Measurements from ENCODE around the gene RHEB.

Gene RHEB

DNA sequence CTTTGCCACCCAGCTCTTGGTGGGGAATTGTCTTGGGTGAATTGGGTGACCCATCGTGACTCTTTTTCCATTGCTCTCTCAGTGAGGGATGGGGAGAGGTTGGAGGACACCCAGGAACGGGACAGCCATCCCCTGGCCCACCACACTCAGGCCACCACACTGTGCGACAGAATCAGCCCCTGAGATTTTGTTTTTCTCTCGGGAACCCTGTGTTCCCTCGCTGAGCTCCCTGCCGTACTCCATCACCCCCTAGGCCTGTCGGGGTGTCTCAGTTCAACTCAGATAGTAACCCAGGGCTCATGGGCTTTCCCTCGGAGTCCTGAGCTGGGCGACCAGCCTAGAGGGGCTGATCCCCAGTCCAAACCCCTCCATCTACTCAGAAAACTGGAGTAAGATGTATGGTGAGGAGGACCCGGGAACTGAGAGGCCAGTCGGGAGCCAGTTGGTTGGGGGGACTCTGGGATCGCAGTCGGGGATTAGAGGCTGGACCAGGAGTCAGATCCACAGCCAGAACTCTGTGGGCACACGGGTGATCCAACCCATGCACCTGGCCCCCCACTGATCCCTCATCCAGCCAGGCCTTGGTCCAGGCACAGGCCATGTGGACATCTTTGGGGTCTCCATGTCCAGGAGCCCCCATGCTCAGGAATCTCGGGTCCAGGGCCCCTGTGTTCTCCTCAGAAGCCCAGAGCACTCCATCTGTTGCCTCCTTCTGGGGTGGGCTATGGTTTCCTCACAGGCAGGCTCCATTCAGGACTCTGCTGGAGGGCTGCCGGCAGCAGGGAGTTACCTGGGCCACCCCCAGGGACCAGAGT is 89.1 kb downstream of the RHEB start:
- no peak for DNase-seq

GRCh38 chr7:151429560-151430331 is 89.9 kb downstream of the RHEB start:
- DNase-seq = no peak

DNA sequence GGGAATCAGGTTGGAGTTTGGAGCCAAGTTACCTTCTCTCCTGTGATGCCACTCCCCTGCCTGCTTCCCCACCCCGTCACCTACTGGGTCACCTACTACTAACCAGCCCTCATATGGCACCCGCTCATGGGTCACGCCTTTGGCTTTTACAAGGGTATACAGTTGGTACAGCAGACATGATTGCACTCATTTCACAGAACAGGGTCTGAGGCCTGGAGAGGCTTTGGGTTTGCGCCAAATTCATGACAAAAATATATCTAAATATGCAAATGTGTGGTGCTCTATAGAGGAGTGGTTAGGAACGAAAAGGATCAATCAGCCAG is 90.5 kb downstream of the RHEB start:
- no peak for DNase-seq

GRCh38 chr7:151428378-151429236 is 91.1 kb downstream of the RHEB start:
- no peak for DNase-seq

DNA sequence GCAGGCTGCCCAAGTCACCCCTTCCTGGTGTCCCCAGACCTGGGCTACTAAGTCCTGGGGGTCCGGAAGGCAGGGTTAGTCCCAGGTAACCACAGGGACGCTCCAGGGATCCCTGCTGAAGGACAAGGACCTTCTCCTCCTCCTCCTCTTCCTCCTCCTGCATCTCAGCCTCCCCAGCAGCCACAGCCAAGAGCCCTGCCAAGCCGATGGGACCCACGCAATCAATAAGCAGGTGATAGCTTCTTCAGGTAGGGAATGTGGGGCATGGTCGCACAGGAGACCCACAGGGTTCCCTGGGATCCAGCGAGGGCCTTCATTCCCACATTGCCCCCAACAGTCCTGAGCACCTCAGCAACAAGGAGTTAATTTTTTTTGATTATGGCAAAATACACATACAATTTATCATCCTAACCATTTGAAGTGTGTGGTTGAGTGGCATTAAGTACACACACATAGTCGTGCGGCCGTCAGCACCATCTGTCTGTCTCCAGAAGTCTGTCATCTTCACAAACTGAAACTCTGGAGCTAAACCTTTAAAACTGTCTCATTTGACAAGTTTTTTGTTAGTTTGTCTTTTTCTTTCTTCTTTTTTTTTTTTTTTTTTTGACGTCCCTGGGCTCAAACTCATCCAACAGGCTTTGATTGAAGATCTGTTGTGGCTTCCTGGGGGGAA is 91.9 kb downstream of the RHEB start:
- DNase-seq = no peak

DNA sequence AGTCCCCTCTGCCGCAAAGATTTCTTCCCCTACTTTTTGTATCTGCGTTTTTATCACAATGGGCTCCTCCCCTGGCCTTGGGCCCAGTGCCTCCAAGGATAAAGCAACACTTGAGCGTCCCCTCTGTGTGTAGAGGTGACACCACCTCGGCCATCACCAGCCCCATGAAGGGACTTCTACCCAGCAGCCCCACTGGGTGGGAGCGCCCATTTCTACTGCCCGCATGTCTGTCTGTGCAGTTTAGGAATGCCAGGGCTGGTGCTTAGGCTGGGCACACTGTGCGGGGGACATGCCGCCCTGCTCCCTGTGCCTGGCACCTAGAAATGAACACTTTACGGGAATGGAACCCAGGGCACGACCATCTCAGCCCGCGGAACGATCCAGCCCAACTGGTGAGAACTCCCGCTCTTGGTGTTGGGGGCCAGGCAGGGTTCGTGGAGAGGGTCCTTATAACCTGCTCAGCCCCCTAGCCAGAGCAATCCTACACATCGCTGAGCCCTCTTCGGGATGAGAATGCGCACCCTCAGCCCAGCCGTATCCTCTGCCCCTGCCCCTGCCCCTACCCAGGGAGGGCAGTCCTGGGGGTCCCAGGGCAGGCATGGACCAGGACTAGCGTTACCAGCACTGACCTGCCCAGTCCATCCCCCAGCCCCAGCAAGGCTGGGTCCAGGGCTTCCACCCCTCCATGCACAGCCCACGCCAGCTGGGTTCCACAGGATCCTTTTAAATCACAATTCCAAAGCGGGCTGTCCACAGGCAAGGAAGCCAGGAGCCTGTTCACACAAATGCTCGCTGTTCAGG is 92.6 kb downstream of the RHEB start:
- no peak for DNase-seq

DNA sequence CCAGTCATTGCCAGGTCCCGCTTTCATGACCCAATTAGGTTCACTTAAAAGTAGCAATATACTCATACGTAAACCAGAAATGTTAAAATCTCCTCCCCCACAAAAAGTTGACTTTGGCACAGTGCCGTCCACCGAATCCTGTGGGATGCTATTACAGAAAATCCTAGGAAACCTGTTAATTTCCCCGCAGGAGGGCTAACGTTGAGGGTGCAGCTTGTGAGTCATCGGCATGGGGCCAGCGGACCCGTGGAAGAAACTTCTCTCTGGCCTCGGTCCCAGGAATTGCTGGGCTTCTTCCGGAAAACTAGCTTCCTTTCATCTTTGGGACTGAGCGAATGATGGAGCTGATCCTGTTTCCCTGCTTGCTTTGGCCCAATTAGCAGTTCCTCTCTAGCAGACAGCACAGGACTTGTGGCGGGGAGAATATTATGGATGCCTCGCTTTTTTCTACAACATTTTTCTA is 93.2 kb downstream of the RHEB start:
- DNase-seq = no peak

DNA sequence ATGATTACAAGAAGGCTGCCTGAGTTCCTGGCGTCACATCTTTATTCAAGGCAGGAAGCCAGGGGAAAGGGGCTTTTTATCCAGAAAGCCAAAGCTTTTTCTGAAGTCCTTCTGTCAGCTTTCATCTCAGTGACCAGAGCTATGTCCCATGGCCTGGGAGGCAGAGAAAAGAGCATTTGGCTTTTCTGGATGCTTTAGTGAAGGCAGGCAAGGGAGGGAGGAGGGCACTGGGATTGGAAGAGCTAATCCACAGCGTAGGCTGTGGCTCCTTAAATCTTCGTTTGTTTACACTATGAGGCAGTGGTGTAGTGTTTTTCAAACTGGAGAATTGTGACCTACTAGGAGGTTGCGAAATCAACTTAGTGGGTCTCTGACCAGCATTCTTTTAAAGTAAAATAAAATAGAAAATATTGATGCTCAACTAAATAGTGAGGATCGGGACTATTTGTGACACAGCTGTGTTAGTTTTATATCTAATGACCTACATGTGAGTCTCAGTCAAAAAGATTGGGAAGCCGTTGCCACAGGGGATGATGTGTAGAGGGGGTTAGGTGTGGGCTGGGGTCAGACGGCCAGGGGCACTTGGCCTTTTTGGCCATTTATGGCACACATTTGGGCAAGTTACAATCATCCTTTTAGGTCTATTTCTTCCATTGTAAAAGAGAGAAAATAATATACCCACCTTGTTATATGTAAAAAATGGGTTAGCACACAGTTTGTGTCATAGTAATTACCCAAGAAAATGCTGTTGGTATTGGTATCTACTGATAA is 93.8 kb downstream of the RHEB start:
- DNase-seq = no peak

DNA sequence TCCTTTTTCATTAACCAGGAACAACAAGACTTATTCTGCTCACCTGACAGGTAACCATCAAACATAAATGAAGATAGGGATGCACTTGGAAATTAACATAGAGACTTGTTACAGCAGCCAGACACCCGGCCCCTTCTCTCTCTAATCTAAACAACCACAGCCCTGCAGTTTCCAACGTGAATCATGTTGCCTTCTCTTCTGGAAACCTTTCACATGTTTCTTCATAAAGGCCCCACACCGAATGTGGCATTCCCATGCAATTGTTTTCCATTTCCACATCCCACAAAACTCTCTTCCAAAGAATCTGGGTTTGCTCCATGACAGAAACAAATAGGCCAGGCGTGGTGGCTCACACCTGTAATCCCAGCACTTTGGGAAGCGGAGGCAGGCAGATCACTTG is 94.9 kb downstream of the RHEB start:
- no peak for DNase-seq

GRCh38 chr7:151423936-151424335 is 95.8 kb downstream of the RHEB start:
- DNase-seq = no peak

GRCh38 chr7:151423226-151423625 is 96.5 kb downstream of the RHEB start:
- DNase-seq = no peak

DNA sequence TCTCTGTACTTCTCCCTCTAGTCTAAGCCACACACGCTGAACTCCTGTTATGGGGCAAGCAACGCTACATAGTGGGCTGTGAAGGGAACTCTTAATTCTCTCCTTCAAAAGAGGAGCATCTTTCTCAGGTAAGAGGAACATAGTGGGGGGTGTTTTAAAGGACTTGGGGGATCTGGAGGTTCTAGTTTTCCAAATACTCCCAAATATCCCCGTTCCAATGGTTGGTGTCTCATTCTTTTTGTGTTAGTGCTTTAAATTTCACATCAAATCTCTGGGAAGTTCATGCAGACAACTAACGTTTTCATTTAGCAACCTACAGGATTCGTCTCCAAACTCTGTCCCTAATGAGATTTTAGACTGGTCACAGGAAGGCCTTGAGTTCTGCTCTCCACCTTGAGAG is 97.5 kb downstream of the RHEB start:
- DNase-seq = no peak

GRCh38 chr7:151420144-151420543 is 99.6 kb downstream of the RHEB start:
- DNase-seq = no peak

DNA sequence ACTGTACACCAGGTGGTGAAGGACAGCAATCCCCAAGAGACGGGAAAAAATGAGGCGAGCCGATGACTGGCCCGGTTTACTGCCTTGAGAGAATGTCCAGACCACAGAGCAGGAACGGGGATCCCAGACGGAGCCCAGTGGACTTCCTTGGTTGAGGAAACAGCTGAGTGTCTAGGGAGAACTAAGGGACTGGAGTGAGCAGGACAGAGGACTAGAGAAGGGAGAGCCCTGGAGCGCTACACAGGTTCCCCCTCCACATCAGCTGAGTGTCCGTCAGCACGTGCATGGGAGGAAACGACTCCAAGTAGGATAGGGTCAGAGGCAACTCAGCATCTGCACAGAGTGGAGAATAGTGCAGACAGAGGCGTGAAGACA is 102.8 kb downstream of the RHEB start:
- no peak for DNase-seq

GRCh38 chr7:151416112-151416940 is 103.4 kb downstream of the RHEB start:
- no peak for DNase-seq

Measured in NK-92 treated with Interleukin-12 subunit alpha and Interleukin-12 subunit beta, amount 100 ng/mL, for 24 hours (cell line).